Peyer's patch (tissue), 4 donors: ENCODE measurements around the gene CFAP97.

Source experiments
- POLR2A ChIP-seq, 2 donors: fragments of 450-650 bp; IDR thresholded peaks; one replicate each; pipeline ENCODE4 v1.5.1; 2017; ENCODE audit warnings: antibody characterized with exemption in 2 of 2, mild to moderate bottlenecking in 2 of 2, moderate library complexity in 2 of 2
- TF ChIP-seq, protein P1 (sequence below), 6 experiments: fragments of 450-650 bp in 4 of 6; fragments of 200-600 bp in 2 of 6; sonication (generic) in 1 of 6; IDR thresholded peaks; one replicate each; pipeline ENCODE4 v1.5.1; 2017 to 2019; ENCODE audit warnings: antibody characterized with exemption in 6 of 6, mild to moderate bottlenecking in 3 of 6, moderate library complexity in 1 of 6

DNA sequence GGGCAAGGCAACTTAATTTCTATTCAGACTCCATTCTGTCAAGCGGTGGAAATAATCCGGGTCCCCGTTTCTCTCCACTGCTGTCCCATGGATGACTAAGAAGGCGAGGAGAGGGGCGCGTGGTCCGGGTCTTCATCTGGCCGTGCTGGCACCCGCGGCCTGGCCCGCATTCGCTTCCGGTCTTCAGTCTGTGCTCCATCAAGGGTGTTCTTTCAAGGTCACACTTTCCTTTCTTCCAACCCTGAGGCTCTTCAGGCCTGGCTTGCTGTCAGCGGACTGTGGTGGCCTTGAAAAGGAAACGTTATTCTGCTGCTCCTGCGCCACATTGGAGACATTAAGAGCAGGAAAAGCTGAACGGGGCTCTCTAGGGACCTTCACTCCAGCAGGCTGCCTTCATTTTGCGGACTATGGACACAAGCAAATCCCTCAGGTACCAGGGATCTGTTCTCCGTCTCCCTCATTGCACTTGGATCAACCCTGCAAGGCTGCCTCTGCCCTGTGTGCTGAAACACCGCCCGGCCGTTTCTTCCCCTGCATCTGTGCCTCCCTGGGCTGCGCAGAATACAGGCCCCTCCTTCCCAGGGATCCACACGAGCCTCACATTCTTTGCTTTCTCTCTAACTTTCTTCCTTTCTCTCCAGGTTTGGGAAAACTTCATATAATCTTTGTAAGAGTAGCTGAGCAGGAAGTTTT lies 66.4 kb downstream of the CFAP97 start:
- TF ChIP-seq, protein P1, sequence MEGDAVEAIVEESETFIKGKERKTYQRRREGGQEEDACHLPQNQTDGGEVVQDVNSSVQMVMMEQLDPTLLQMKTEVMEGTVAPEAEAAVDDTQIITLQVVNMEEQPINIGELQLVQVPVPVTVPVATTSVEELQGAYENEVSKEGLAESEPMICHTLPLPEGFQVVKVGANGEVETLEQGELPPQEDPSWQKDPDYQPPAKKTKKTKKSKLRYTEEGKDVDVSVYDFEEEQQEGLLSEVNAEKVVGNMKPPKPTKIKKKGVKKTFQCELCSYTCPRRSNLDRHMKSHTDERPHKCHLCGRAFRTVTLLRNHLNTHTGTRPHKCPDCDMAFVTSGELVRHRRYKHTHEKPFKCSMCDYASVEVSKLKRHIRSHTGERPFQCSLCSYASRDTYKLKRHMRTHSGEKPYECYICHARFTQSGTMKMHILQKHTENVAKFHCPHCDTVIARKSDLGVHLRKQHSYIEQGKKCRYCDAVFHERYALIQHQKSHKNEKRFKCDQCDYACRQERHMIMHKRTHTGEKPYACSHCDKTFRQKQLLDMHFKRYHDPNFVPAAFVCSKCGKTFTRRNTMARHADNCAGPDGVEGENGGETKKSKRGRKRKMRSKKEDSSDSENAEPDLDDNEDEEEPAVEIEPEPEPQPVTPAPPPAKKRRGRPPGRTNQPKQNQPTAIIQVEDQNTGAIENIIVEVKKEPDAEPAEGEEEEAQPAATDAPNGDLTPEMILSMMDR (IDR thresholded peaks at IDR 0.05): no peak
- no peak for TF ChIP-seq POLR2A (IDR thresholded peaks at IDR 0.05)
